HL-60 (cell line): ENCODE results near the gene BCL7C.

Experiments
- CTCF ChIP-seq: IDR thresholded peaks from one replicate; pipeline ENCODE4 v1.5.1; 2011; ENCODE audit warnings: low read length, control low read depth, inconsistent platforms; ENCODE audit not compliant: insufficient read depth
- GABPA ChIP-seq: IDR thresholded peaks from 2 replicates; pipeline ENCODE4 v1.6.1; 2012; ENCODE audit warnings: low read depth
- POLR2AphosphoS5 ChIP-seq: IDR thresholded peaks from 2 replicates; pipeline ENCODE4 v1.6.1; 2012; ENCODE audit warnings: low read depth
- REST ChIP-seq: IDR thresholded peaks from 2 replicates; pipeline ENCODE4 v1.6.1; 2012; ENCODE audit warnings: low read depth; ENCODE audit not compliant: insufficient replicate concordance
- SPI1 ChIP-seq: IDR thresholded peaks from 2 replicates; pipeline ENCODE4 v1.6.1; 2012; ENCODE audit warnings: low read depth, mild to moderate bottlenecking, borderline replicate concordance

- no peak for TF ChIP-seq CTCF
- TF ChIP-seq REST: no peak
- TF ChIP-seq GABPA: no peak
- TF ChIP-seq POLR2AphosphoS5: no peak
- TF ChIP-seq SPI1: no peak
These were observed 50.4 kb downstream of the BCL7C start for GRCh38 chr16:30843501-30843900.
